ENCODE measurements around the gene DCLK1.

DCLK1 gene

GRCh38 chr13:36061621-36062020 is 69.6 kb downstream of the DCLK1 start:
- no peak for DNase-seq (ENCODE audit: insufficient read length, low spot score)
- TF ChIP-seq POLR2A (IDR thresholded peaks at IDR 0.05; ENCODE audit: low read depth, low read length): no peak
- no peak for FAIRE-seq

DNA sequence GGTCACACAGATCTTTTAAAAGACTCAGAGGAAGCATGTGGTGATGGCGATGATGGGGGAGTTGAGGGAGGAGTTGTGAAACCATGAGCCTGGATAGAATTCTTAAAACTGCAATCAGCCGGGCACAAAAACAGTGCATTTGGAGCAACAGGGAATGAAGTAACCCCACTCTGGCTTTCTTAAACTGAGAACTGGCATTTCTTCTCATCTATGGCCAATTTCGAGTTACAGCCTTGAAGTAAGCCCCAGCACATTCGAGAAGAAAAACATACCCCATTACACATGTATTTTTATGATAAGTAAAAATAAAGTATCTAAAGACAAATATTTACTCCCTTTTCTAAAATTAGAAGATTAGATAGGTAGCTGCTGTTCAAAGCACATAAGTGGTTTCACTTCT is 70.1 kb downstream of the DCLK1 start:
- no peak for TF ChIP-seq POLR2A (IDR thresholded peaks at IDR 0.05; ENCODE audit: low read depth, low read length)
- DNase-seq (ENCODE audit: insufficient read length, low spot score) (no peak), FAIRE-seq (no peak)

- FAIRE-seq (no peak), DNase-seq (ENCODE audit: insufficient read length, low spot score) (no peak)
- no peak for TF ChIP-seq POLR2A (IDR thresholded peaks at IDR 0.05; ENCODE audit: low read depth, low read length)
Observed at GRCh38 chr13:36059321-36059720, 71.9 kb downstream of the DCLK1 start.

- no peak for FAIRE-seq
- no peak for TF ChIP-seq POLR2A (IDR thresholded peaks at IDR 0.05; ENCODE audit: low read depth, low read length)
Observed at GRCh38 chr13:36058116-36058515, 73.1 kb downstream of the DCLK1 start.

DNA sequence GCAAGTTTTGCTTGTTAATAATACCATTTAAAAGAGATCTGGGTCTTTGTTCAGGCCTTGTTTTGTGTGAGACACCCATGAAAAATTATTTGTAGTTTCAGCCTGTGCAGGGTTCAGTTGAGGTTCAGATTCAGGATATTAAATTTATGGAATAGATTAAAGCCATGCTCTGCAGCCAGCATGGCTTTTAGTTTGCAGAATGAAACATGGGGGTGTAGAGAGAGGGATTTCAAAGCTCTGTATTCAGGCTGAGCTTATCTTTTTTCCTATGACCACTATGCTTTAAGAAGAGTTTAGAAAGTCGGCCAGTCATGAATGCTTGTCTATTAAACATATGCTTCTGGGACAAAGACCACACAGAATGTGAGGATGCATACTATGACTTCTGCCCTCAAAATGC is 73.6 kb downstream of the DCLK1 start:
- DNase-seq (ENCODE audit: insufficient read length, low spot score): no peak
- FAIRE-seq: no peak
- no peak for TF ChIP-seq POLR2A (IDR thresholded peaks at IDR 0.05; ENCODE audit: low read depth, low read length)

More at GRCh38 chr13:36058116-36058515, 73.1 kb downstream of the DCLK1 start:
- no peak for DNase-seq (ENCODE audit: insufficient read length, low spot score)

- FAIRE-seq (no peak), DNase-seq (ENCODE audit: insufficient read length, low spot score) (no peak)
- TF ChIP-seq POLR2A (IDR thresholded peaks at IDR 0.05; ENCODE audit: low read depth, low read length): no peak
Observed at GRCh38 chr13:36057041-36057440, 74.1 kb downstream of the DCLK1 start.

- no peak for TF ChIP-seq POLR2A (IDR thresholded peaks at IDR 0.05; ENCODE audit: low read depth, low read length)
- FAIRE-seq: no peak
- no peak for DNase-seq (ENCODE audit: insufficient read length, low spot score)
Observed at GRCh38 chr13:36055366-36055765, 75.8 kb downstream of the DCLK1 start.

- DNase-seq (ENCODE audit: insufficient read length, low spot score) (no peak), FAIRE-seq (no peak)
- TF ChIP-seq POLR2A (IDR thresholded peaks at IDR 0.05; ENCODE audit: low read depth, low read length): no peak
Observed at GRCh38 chr13:36054041-36054440, 77.1 kb downstream of the DCLK1 start.

- DNase-seq (ENCODE audit: insufficient read length, low spot score) (no peak), FAIRE-seq (no peak)
- TF ChIP-seq POLR2A (IDR thresholded peaks at IDR 0.05; ENCODE audit: low read depth, low read length): no peak
Observed at GRCh38 chr13:36051082-36051481, 80.1 kb downstream of the DCLK1 start.

DNA sequence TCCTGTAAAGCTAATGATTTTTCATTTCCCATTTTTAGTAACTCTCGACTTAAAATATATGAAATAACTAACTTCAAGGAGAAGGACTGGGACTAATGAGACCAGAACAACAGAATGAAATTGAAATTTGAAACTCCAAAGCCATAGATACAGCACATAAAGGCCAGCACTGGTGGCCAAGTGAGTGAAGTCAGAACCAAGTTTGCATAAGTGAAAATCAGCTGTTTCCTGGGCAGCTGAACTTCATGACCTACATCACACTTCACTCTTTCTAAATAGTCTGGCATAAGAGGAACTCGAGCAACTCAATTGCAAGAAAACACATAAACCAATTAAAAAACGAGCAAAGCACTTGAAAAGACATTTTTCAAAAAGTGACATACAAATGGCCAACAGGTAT is 84.5 kb downstream of the DCLK1 start:
- no peak for DNase-seq (ENCODE audit: insufficient read length, low spot score)
- TF ChIP-seq POLR2A (IDR thresholded peaks at IDR 0.05; ENCODE audit: low read depth, low read length): no peak
- no peak for FAIRE-seq

DNA sequence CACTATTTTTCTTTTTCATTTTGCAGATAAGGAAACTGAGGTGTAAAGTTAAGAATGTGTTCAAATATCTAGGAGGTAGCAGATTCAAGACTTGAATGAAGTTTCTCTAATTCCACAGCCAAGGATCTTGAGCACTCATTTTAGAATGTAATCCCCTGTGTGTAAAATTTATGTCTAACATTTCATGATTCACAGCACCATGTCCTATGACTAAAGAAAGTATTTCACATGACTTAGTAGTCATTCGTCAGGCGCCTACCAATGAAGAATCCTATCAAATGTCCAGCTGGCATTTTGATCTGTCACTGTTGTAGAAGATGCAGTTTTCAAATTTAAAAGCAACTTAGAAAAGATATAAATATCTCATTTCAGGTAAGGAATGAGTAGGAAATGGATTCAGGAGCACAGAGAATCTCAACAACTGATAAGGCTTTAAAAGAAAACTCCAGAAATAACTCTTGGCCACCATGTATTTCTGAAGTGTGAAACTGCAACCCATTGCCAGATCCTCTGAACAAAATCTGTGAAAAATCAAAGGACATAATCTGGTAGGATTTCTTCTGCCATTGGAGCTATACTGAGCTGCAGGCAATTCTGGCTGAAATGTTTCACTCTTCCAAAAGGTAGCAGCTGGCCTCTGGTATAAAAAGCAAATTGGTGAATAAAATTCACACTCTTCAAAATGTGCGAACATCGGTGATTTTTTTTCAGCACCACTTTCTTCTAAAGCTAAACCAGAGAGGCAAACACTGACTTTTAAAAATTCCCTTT is 92.2 kb downstream of the DCLK1 start:
- TF ChIP-seq POLR2A (IDR thresholded peaks at IDR 0.05; ENCODE audit: low read depth, low read length): no peak
- FAIRE-seq (no peak), DNase-seq (ENCODE audit: insufficient read length, low spot score) (no peak)

DNA sequence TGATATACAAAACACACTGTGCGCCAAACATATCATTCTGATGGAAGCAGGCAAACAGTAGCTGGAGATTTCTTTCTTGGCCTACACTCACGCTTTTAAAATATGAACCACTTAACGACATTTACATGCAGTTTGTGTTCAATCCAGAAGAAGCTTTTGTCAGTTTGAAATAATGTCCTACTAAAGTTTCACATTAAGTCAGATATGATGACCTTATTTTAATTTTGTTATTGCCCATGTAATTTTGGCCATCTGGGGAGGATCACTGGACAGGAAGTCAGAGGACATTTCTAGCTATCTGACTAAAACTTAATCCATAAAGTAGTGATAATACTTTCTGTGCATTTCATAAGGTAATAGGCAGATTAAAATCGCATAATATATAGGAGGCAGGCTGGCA is 98.1 kb downstream of the DCLK1 start:
- no peak for DNase-seq (ENCODE audit: insufficient read length, low spot score)

GRCh38 chr13:36031490-36031889 is 99.7 kb downstream of the DCLK1 start:
- no peak for FAIRE-seq
- no peak for DNase-seq (ENCODE audit: insufficient read length, low spot score)
- TF ChIP-seq POLR2A (IDR thresholded peaks at IDR 0.05; ENCODE audit: low read depth, low read length): no peak

More for the DNA sequence above, 98.1 kb downstream of the DCLK1 start:
- no peak for TF ChIP-seq POLR2A (IDR thresholded peaks at IDR 0.05; ENCODE audit: low read depth, low read length)
- no peak for FAIRE-seq

DNA sequence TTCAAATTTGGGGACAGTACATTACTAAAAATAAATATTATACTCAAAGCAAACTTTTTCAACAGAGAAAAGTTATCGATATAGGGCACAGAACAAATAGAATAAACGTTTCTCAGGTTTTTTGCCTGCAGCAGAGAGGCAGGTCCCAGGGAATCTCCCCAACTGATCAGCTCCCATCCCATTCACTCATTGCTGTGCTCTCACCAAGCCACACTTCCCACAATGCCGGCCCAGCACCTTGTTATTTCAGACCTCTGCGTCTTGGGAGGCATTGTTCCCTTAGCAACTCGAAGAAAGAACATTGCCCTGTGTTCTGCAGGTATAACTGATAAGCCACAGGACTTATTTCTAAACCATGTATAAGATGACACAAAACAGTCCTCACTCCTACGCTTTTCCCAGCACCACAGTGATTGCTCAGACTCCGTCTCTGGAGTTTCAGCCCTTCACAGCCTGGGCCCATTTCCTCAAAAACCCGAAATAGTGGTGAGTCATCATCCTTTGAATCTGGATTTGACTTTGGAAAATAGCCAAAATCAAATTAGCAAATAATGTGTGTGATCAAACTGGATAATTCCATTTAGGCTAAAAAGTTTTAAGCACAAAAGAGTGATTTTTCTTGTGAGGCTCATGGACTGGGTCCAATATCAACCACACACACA is 100.4 kb downstream of the DCLK1 start:
- DNase-seq (ENCODE audit: insufficient read length, low spot score) (no peak), FAIRE-seq (no peak)
- no peak for TF ChIP-seq POLR2A (IDR thresholded peaks at IDR 0.05; ENCODE audit: low read depth, low read length)

- DNase-seq (ENCODE audit: insufficient read length, low spot score): no peak
- TF ChIP-seq POLR2A (IDR thresholded peaks at IDR 0.05; ENCODE audit: low read depth, low read length): no peak
- no peak for FAIRE-seq
Observed at GRCh38 chr13:36029166-36029565, 102.0 kb downstream of the DCLK1 start.

Data from H54 (cell line).